ENCODE measurements around the gene CPOX.

CPOX gene

DNA sequence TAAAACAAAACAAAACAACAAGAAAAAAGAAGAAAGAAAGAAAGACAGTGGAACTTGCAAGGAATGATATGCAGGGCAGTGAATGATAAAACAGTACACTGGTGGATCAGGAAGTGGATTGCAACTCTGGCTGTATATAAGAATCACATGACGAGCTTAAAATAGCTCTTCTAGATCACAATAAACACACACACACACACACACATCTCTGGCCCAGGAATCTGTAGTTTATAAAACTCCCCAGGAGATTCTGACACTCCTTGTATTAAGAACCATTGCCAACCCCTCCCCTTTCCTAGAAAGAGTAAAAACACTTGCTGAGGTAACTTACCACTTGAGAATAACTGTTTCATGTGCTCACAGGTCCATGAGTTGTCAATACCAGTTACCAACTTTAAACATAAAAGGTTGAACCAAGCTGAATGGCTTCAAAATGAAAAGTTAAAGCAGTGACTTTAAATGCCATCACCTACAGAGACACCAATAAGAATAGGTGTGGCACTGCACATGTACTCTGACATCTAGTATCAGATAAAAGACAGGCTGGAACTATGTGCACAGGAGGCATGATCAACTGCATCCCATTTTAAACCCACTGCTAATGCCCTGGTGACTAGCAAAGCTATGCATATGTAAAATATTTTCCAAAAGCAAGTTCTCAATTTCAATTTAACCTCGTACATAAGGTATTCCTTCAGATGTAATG, 3.9 kb downstream of the CPOX start:
- Histone ChIP-seq H3K79me1 (ENCODE audit: low read depth, low read length) (peaks cover 4% of the 10 kb centered on the region), H3K27ac (replicated peaks; ENCODE audit: low read length) (no peak overlapping the region), H2BK5ac (ENCODE audit: low read length) (no peak overlapping the region), H2BK15ac (ENCODE audit: low read length) (no peak overlapping the region), H3K18ac (ENCODE audit: low read length) (no peak overlapping the region), H4K8ac (ENCODE audit: low read depth, low read length) (no peak overlapping the region), H2AK5ac (ENCODE audit: low read depth, low read length) (no peak overlapping the region), H4K91ac (ENCODE audit: low read depth, low read length, poor library complexity) (no peak overlapping the region), H3K9ac (ENCODE audit: low read depth, low read length, poor library complexity) (no peak overlapping the region), H3K4ac (ENCODE audit: low read length) (no peak overlapping the region), H2BK12ac (ENCODE audit: low read length) (no peak overlapping the region), H3K4me2 (ENCODE audit: insufficient read depth, low read length, poor library complexity, severe bottlenecking) (no peak overlapping the region), H3K4me3 (ENCODE audit: low read length in 2 of 2) (no peak overlapping the region), H2BK120ac (ENCODE audit: low read depth, low read length) (no peak overlapping the region), H3K27me3 (ENCODE audit: control insufficient read depth in 3 of 3, insufficient read depth in 3 of 3, low read depth in 1 of 3, low read length in 3 of 3) (no peaks in the 10 kb centered on the region), H3K23ac (ENCODE audit: low read depth, low read length, poor library complexity) (no peak overlapping the region), H3K14ac (ENCODE audit: low read length) (no peak overlapping the region), H3K36me3 (replicated peaks in 1 of 2; ENCODE audit: control insufficient read depth in 2 of 2, insufficient read depth in 2 of 2, low read length in 2 of 2) (peaks cover 13 to 64% of the 10 kb centered on the region in 2 donors), H3K4me1 (ENCODE audit: control insufficient read depth in 2 of 2, insufficient read depth in 1 of 2, low read depth in 1 of 2, low read length in 2 of 2) (peaks cover 5 to 7% of the 10 kb centered on the region in 2 donors), H3K9me3 (replicated peaks in 1 of 2; ENCODE audit: control insufficient read depth in 2 of 2, insufficient read depth in 1 of 2, low read depth in 1 of 2, low read length in 2 of 2) (no peaks in the 10 kb centered on the region), H2AFZ (ENCODE audit: low read length) (no peak overlapping the region)
- DNase-seq (ENCODE audit: low spot score): no peak
- no CpG with 5 or more reads among the region's 2 CpGs for WGBS, 2 donors (ENCODE audit: extremely low coverage in 2 of 2, insufficient read length in 2 of 2, insufficient replicate concordance in 1 of 2)

DNA sequence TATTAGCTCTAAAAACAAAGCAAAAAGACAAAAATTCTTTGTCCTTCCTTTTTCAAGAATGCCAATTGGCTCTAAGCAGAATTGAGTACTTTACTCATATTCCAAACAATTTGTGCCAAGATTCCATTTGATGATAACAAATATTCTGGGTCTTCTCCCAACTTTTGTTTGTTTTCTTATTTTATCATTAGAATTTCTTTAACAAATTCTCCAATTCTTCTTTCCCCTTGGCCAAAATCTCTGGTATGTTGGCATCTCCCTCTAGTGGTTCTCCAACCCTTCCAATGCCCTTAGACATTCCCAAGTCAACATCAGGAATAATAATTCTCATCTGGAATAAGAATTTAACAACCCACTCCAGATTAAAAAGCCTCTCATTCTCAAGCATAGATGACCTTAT, 5.3 kb downstream of the CPOX start:
- H3K27ac ChIP-seq (replicated peaks; ENCODE audit: low read length): no peak overlapping the region
- no peaks in the 10 kb centered on the region for H3K9me3 ChIP-seq (replicated peaks in 1 of 2; ENCODE audit: control insufficient read depth in 2 of 2, insufficient read depth in 1 of 2, low read depth in 1 of 2, low read length in 2 of 2)
- H2AK5ac ChIP-seq (ENCODE audit: low read depth, low read length): no peak overlapping the region
- no peaks in the 10 kb centered on the region for H3K27me3 ChIP-seq (ENCODE audit: control insufficient read depth in 3 of 3, insufficient read depth in 3 of 3, low read depth in 1 of 3, low read length in 3 of 3)
- no peak overlapping the region for H2BK15ac ChIP-seq (ENCODE audit: low read length)
- H2BK120ac ChIP-seq (ENCODE audit: low read depth, low read length): no peak overlapping the region
- H3K4me2 ChIP-seq (ENCODE audit: insufficient read depth, low read length, poor library complexity, severe bottlenecking): no peak overlapping the region
- H2BK5ac ChIP-seq (ENCODE audit: low read length): no peak overlapping the region
- H3K23ac ChIP-seq (ENCODE audit: low read depth, low read length, poor library complexity): no peak overlapping the region
- H2AFZ ChIP-seq (ENCODE audit: low read length): no peak overlapping the region
- H2BK12ac ChIP-seq (ENCODE audit: low read length): no peak overlapping the region
- DNase-seq (ENCODE audit: low spot score): no peak
- H3K4ac ChIP-seq (ENCODE audit: low read length): no peak overlapping the region
- no peak overlapping the region for H3K18ac ChIP-seq (ENCODE audit: low read length)
- peaks cover 15 to 74% of the 10 kb centered on the region in 2 donors for H3K36me3 ChIP-seq (replicated peaks in 1 of 2; ENCODE audit: control insufficient read depth in 2 of 2, insufficient read depth in 2 of 2, low read length in 2 of 2)
- H3K4me3 ChIP-seq (ENCODE audit: low read length in 2 of 2): no peak overlapping the region
- no peak overlapping the region for H3K14ac ChIP-seq (ENCODE audit: low read length)
- H4K8ac ChIP-seq (ENCODE audit: low read depth, low read length): no peak overlapping the region
- H3K9ac ChIP-seq (ENCODE audit: low read depth, low read length, poor library complexity): no peak overlapping the region
- peaks cover 3% of the 10 kb centered on the region for H3K79me1 ChIP-seq (ENCODE audit: low read depth, low read length)
- H3K4me1 ChIP-seq (ENCODE audit: control insufficient read depth in 2 of 2, insufficient read depth in 1 of 2, low read depth in 1 of 2, low read length in 2 of 2): peaks cover 5 to 7% of the 10 kb centered on the region in 2 donors
- H4K91ac ChIP-seq (ENCODE audit: low read depth, low read length, poor library complexity): no peak overlapping the region

DNA sequence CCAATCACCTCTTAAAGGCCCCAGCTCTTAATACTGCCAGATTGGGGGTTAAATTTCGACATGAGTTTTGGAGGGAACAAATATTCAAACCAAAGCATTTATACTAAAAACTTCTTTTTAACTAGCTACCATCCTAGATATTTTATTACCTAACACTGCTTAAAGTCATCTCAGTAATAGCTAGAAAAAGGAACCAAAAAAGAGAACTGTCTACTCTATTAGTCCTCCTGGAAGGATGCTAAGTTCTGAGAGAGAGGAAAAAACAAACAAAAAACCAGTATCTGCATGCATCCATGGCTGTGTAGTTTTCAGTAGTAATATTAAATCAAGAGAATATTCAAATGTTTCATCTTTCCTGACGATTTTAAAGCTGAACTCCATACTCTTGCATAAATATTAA, 5.8 kb downstream of the CPOX start:
- DNase-seq (ENCODE audit: low spot score): no peak
- H3K4ac ChIP-seq (ENCODE audit: low read length): no peak overlapping the region
- no peak overlapping the region for H3K18ac ChIP-seq (ENCODE audit: low read length)
- no peak overlapping the region for H2BK120ac ChIP-seq (ENCODE audit: low read depth, low read length)
- H3K23ac ChIP-seq (ENCODE audit: low read depth, low read length, poor library complexity): no peak overlapping the region
- H2BK5ac ChIP-seq (ENCODE audit: low read length): no peak overlapping the region
- no peak overlapping the region for H3K9ac ChIP-seq (ENCODE audit: low read depth, low read length, poor library complexity)
- H2AK5ac ChIP-seq (ENCODE audit: low read depth, low read length): no peak overlapping the region
- WGBS, 2 donors (ENCODE audit: extremely low coverage in 2 of 2, insufficient read length in 2 of 2, insufficient replicate concordance in 1 of 2): no CpG with 5 or more reads among the region's 2 CpGs
- H2BK15ac ChIP-seq (ENCODE audit: low read length): no peak overlapping the region
- no peak overlapping the region for H4K91ac ChIP-seq (ENCODE audit: low read depth, low read length, poor library complexity)
- H3K9me3 ChIP-seq (replicated peaks in 1 of 2; ENCODE audit: control insufficient read depth in 2 of 2, insufficient read depth in 1 of 2, low read depth in 1 of 2, low read length in 2 of 2): no peaks in the 10 kb centered on the region
- no peaks in the 10 kb centered on the region for H3K27me3 ChIP-seq (ENCODE audit: control insufficient read depth in 3 of 3, insufficient read depth in 3 of 3, low read depth in 1 of 3, low read length in 3 of 3)
- H4K8ac ChIP-seq (ENCODE audit: low read depth, low read length): no peak overlapping the region
- H3K27ac ChIP-seq (replicated peaks; ENCODE audit: low read length): no peak overlapping the region
- H3K4me1 ChIP-seq (ENCODE audit: control insufficient read depth in 2 of 2, insufficient read depth in 1 of 2, low read depth in 1 of 2, low read length in 2 of 2): peaks cover 4 to 7% of the 10 kb centered on the region in 2 donors
- no peak overlapping the region for H2BK12ac ChIP-seq (ENCODE audit: low read length)
- no peak overlapping the region for H2AFZ ChIP-seq (ENCODE audit: low read length)
- no peaks in the 10 kb centered on the region for H3K79me1 ChIP-seq (ENCODE audit: low read depth, low read length)
- H3K4me2 ChIP-seq (ENCODE audit: insufficient read depth, low read length, poor library complexity, severe bottlenecking): no peak overlapping the region
- no peak overlapping the region for H3K4me3 ChIP-seq (ENCODE audit: low read length in 2 of 2)
- H3K14ac ChIP-seq (ENCODE audit: low read length): no peak overlapping the region
- peaks cover 15 to 74% of the 10 kb centered on the region in 2 donors for H3K36me3 ChIP-seq (replicated peaks in 1 of 2; ENCODE audit: control insufficient read depth in 2 of 2, insufficient read depth in 2 of 2, low read length in 2 of 2)

GRCh38 chr3:98584547-98584946, 8.9 kb downstream of the CPOX start:
- Histone ChIP-seq H3K23ac (ENCODE audit: low read depth, low read length, poor library complexity) (no peak overlapping the region), H4K8ac (ENCODE audit: low read depth, low read length) (no peak overlapping the region), H2AFZ (ENCODE audit: low read length) (no peak overlapping the region), H4K91ac (ENCODE audit: low read depth, low read length, poor library complexity) (no peak overlapping the region), H3K4me2 (ENCODE audit: insufficient read depth, low read length, poor library complexity, severe bottlenecking) (no peak overlapping the region), H3K9me3 (replicated peaks in 1 of 2; ENCODE audit: control insufficient read depth in 2 of 2, insufficient read depth in 1 of 2, low read depth in 1 of 2, low read length in 2 of 2) (peaks cover 0 to 2% of the 10 kb centered on the region in 2 donors), H3K79me1 (ENCODE audit: low read depth, low read length) (peaks cover 2% of the 10 kb centered on the region), H3K14ac (ENCODE audit: low read length) (no peak overlapping the region), H2BK15ac (ENCODE audit: low read length) (no peak overlapping the region), H3K27ac (replicated peaks; ENCODE audit: low read length) (no peak overlapping the region), H3K4ac (ENCODE audit: low read length) (no peak overlapping the region), H3K4me3 (ENCODE audit: low read length in 2 of 2) (no peak overlapping the region), H3K27me3 (ENCODE audit: control insufficient read depth in 3 of 3, insufficient read depth in 3 of 3, low read depth in 1 of 3, low read length in 3 of 3) (no peaks in the 10 kb centered on the region), H3K4me1 (ENCODE audit: control insufficient read depth in 2 of 2, insufficient read depth in 1 of 2, low read depth in 1 of 2, low read length in 2 of 2) (peaks cover 0 to 2% of the 10 kb centered on the region in 2 donors), H2BK120ac (ENCODE audit: low read depth, low read length) (no peak overlapping the region), H2BK5ac (ENCODE audit: low read length) (no peak overlapping the region), H2AK5ac (ENCODE audit: low read depth, low read length) (no peak overlapping the region), H2BK12ac (ENCODE audit: low read length) (no peak overlapping the region), H3K36me3 (replicated peaks in 1 of 2; ENCODE audit: control insufficient read depth in 2 of 2, insufficient read depth in 2 of 2, low read length in 2 of 2) (peaks cover 13 to 78% of the 10 kb centered on the region in 2 donors), H3K18ac (ENCODE audit: low read length) (no peak overlapping the region), H3K9ac (ENCODE audit: low read depth, low read length, poor library complexity) (no peak overlapping the region)
- DNase-seq (ENCODE audit: low spot score): no peak
- no CpG with 5 or more reads among the region's 2 CpGs for WGBS, 2 donors (ENCODE audit: extremely low coverage in 2 of 2, insufficient read length in 2 of 2, insufficient replicate concordance in 1 of 2)

All from neuronal stem cell (in vitro differentiated cells).